HG03439 (cell line): ENCODE data around the gene SMU1.
"Not testable (repeated sequence)": the region's sequence is repeated elsewhere in the genome, so short reads cannot be mapped to it uniquely, and the experiment has no call there.

Experiments used
- ATAC-seq: cut with Tn5 transposase; IDR thresholded peaks from one replicate; pipeline ENCODE4 v1.9.1; 2021; ENCODE audit warnings: mild to moderate bottlenecking, moderate library complexity; ENCODE audit not compliant: unreplicated experiment

SMU1 gene

DNA sequence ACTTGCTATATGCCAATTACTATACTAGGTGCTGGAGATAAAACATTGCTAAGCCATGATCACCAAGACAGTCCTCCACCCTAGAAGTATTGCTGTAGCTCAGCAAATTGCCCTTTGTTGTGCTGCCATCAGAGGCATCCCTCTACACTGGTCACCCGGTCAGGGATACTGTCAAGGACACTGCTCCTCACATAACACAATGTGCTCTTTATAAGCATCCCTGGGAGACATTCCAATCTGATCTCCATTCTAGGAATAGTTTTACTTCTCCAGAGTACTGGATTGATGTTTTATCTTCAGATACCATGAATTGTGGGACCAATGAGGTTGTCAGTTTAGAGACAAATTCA lies 61.8 kb downstream of the SMU1 start:
- ATAC-seq = no peak

- ATAC-seq = no peak
Observed at GRCh38 chr9:33013962-33014664, 62.4 kb downstream of the SMU1 start.

DNA sequence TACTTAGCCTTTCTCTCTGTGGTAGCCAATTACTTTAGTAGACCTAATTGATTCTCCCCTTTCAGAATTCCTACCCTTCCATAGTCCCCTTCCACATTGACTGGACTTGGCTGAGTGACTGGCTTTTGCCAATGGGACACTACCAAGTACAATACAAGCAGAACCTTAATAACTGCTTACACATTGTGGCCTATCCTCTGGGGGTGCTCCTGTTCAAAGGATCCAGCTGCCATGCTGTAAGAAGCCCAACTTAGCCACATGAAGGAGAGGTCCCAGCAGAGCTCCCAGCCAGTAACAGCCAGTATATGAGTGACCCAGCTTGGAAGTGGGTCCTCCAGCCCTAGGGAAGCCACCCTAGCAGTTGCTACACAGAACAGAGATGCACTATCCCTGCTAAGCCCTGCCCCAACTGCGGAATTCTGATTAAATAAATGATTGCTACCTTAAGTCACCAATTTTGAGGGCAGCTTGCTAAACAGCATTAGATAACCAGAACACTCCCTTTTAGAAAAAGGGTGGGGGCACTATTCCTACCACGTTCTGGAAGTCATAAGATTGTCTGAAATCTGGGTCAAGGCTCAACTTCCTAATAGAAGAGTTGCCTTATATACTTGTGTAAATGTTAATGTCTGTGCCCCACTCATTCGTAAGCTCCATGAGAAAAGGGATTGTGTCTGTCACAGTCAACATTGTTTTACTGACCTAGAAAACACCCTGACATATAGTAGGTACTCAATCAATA lies 64.0 kb downstream of the SMU1 start:
- no peak for ATAC-seq

DNA sequence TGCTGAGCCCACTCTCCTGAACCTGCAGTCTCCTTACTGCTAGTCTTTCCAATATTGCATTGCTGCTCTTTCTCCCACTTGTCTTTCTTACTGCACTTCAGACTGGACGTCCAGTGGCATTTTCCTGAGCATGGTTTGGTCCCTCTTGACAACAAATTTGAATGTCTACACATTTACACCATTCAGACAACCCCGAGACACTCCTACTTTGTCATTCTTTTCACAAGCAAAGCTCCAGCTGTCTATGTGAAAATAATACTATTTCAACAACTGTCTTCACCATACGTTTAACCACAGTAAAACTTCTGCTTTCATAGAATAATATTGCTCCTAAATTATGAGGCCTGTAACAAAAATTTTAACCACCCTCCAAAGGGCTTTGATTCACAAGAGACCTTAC lies 64.6 kb downstream of the SMU1 start:
- no peak for ATAC-seq

- no peak for ATAC-seq
Observed at GRCh38 chr9:33007755-33008154, 68.7 kb downstream of the SMU1 start.

- ATAC-seq = not testable (repeated sequence)
Observed at GRCh38 chr9:33005335-33005734, 71.1 kb downstream of the SMU1 start.

DNA sequence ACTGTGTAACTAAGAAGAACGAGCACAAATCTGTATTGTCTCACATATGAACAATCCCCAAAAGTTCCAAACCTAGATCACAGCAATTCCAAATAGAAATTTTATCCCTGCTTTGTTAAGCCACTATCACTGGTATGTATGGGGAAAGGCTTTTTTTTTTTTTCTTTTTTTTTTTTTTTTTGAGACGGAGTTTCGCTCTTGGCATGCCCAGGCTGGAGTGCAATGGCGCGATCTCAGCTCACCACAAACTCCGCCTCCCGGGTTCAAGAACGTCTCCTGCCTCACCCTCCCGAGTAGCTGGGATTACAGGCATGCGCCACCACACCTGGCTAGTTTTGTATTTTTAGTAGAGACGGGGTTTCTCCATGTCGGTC lies 75.8 kb downstream of the SMU1 start:
- ATAC-seq = not testable (repeated sequence)

GRCh38 chr9:32992595-32993238 lies 83.8 kb downstream of the SMU1 start:
- ATAC-seq = no peak

- ATAC-seq = no peak
Observed at GRCh38 chr9:32991897-32992594, 84.4 kb downstream of the SMU1 start.
